WTC11 (cell line): ENCODE results near the gene PNISR. TPM values are rescaled to one million over a fixed set of nuclear protein-coding genes. Genes with fewer than 3 reads are reported as not detected.

Experiments
- ATAC-seq: fragments of 200-7000 bp; cut with Tn5 transposase; 2 replicates; pipeline ENCODE4 v1.10.0; 2021; ENCODE audit warnings: mild to moderate bottlenecking, moderate library complexity
- CTCF ChIA-PET: fragments of 300-600 bp; sonication (Branson Sonifier 250); formaldehyde crosslinking; loops from one replicate; lab custom pipeline; 2021; ENCODE audit warnings: antibody characterized with exemption; lab: Charles Lee
- POLR2A ChIA-PET: fragments of 350-600 bp; sonication (Branson Sonifier 250); formaldehyde crosslinking; loops from one replicate; lab custom pipeline; 2021; ENCODE audit warnings: antibody characterized with exemption; lab: Charles Lee
- DNase-seq: peaks from one replicate; pipeline ENCODE4 v3.0.0; 2021; ENCODE audit warnings: low spot score
- H3K27ac Mint-ChIP-seq: 2 replicates; pipeline ENCODE4 v1.8.0; 2021; ENCODE audit warnings: mixed read lengths
- H3K27me3 Mint-ChIP-seq: 2 replicates; pipeline ENCODE4 v1.8.0; 2021; ENCODE audit warnings: low read depth, mild to moderate bottlenecking, moderate library complexity, mixed read lengths
- H3K36me3 Mint-ChIP-seq: 2 replicates; pipeline ENCODE4 v1.8.0; 2021; ENCODE audit warnings: mixed read lengths
- H3K4me1 Mint-ChIP-seq: 2 replicates; pipeline ENCODE4 v1.8.0; 2022; ENCODE audit warnings: mixed read lengths
- H3K4me3 Mint-ChIP-seq: 2 replicates; pipeline ENCODE4 v1.8.0; 2021; ENCODE audit warnings: mild to moderate bottlenecking, moderate library complexity, mixed read lengths
- H3K9me3 Mint-ChIP-seq: 2 replicates; pipeline ENCODE4 v1.8.0; 2021; ENCODE audit warnings: mixed read lengths
- ATF1 ChIP-seq: sonication (generic); formaldehyde crosslinking; IDR thresholded peaks from 2 replicates; pipeline ENCODE4 v1.8.1; 2023; ENCODE audit warnings: mild to moderate bottlenecking, moderate library complexity, missing genetic modification reagents
- CREB1 ChIP-seq: sonication (generic); formaldehyde crosslinking; IDR thresholded peaks from 2 replicates; pipeline ENCODE4 v1.8.0; 2023; ENCODE audit warnings: mild to moderate bottlenecking, missing genetic modification reagents
- CREM ChIP-seq: sonication (generic); formaldehyde crosslinking; IDR thresholded peaks from 2 replicates; pipeline ENCODE4 v1.8.1; 2022; ENCODE audit warnings: mild to moderate bottlenecking, missing genetic modification reagents, moderate library complexity
- CTCF ChIP-seq: fragments of 200-600 bp; IDR thresholded peaks from 2 replicates; pipeline ENCODE4 v1.8.0; 2022; ENCODE audit warnings: antibody characterized with exemption
- EMX1 ChIP-seq: fragments of 250-450 bp; sonication (Bioruptor Pico); IDR thresholded peaks from 2 replicates; pipeline ENCODE4 v1.8.0; 2021; ENCODE audit warnings: mild to moderate bottlenecking
- FOXJ3 ChIP-seq: sonication (generic); formaldehyde crosslinking; IDR thresholded peaks from 2 replicates; pipeline ENCODE4 v1.9.0; 2021; ENCODE audit warnings: missing genetic modification reagents, mild to moderate bottlenecking, borderline replicate concordance
- FOXK1 ChIP-seq: sonication (generic); formaldehyde crosslinking; IDR thresholded peaks from 2 replicates; pipeline ENCODE4 v1.8.0; 2022; ENCODE audit warnings: mild to moderate bottlenecking, moderate library complexity, missing genetic modification reagents
- FOXP1 ChIP-seq: sonication (generic); formaldehyde crosslinking; IDR thresholded peaks from 2 replicates; pipeline ENCODE4 v1.8.0; 2022; ENCODE audit warnings: missing genetic modification reagents, mild to moderate bottlenecking, moderate library complexity, borderline replicate concordance
- GRHL2 ChIP-seq: fragments of 250-450 bp; sonication (Bioruptor Pico); IDR thresholded peaks from 2 replicates; pipeline ENCODE4 v1.8.0; 2022; ENCODE audit warnings: mild to moderate bottlenecking, moderate library complexity; ENCODE audit not compliant: insufficient replicate concordance, severe bottlenecking
- IRF2 ChIP-seq: sonication (generic); formaldehyde crosslinking; IDR thresholded peaks from 2 replicates; pipeline ENCODE4 v1.8.0; 2022; ENCODE audit warnings: low read depth, missing genetic modification reagents, borderline replicate concordance
- JAZF1 ChIP-seq: fragments of 250-450 bp; sonication (Bioruptor Pico); IDR thresholded peaks from 2 replicates; pipeline ENCODE4 v1.9.0; 2021; ENCODE audit warnings: moderate library complexity, mild to moderate bottlenecking, inconsistent platforms
- JUN ChIP-seq: sonication (generic); formaldehyde crosslinking; IDR thresholded peaks from 2 replicates; pipeline ENCODE4 v1.8.0; 2023; ENCODE audit warnings: mild to moderate bottlenecking, missing genetic modification reagents
- KAT7 ChIP-seq: sonication (generic); formaldehyde crosslinking; IDR thresholded peaks from 2 replicates; pipeline ENCODE4 v1.8.1; 2023; ENCODE audit warnings: missing genetic modification reagents, mild to moderate bottlenecking, borderline replicate concordance
- MXD4 ChIP-seq: fragments of 250-450 bp; sonication (Bioruptor Pico); IDR thresholded peaks from 2 replicates; pipeline ENCODE4 v1.8.0; 2021; ENCODE audit warnings: mild to moderate bottlenecking, moderate library complexity, borderline replicate concordance
- MYBL2 ChIP-seq: sonication (generic); formaldehyde crosslinking; IDR thresholded peaks from 2 replicates; pipeline ENCODE4 v1.8.1; 2023; ENCODE audit warnings: mild to moderate bottlenecking, moderate library complexity, missing genetic modification reagents
- NR1H2 ChIP-seq: sonication (generic); formaldehyde crosslinking; IDR thresholded peaks from 2 replicates; pipeline ENCODE4 v1.9.0; 2021; ENCODE audit warnings: mild to moderate bottlenecking, moderate library complexity, missing genetic modification reagents
- NR2C2 ChIP-seq: sonication (generic); formaldehyde crosslinking; IDR thresholded peaks from 2 replicates; pipeline ENCODE4 v1.8.0; 2022; ENCODE audit warnings: mild to moderate bottlenecking, missing genetic modification reagents
- PRRX2 ChIP-seq: fragments of 250-450 bp; sonication (Bioruptor Pico); IDR thresholded peaks from 2 replicates; pipeline ENCODE4 v1.8.0; 2021; ENCODE audit warnings: mild to moderate bottlenecking
- RELA ChIP-seq: sonication (generic); formaldehyde crosslinking; IDR thresholded peaks from 2 replicates; pipeline ENCODE4 v1.8.1; 2022; ENCODE audit warnings: missing genetic modification reagents, mild to moderate bottlenecking, borderline replicate concordance
- RORB ChIP-seq: fragments of 250-450 bp; sonication (Bioruptor Pico); IDR thresholded peaks from 2 replicates; pipeline ENCODE4 v1.9.0; 2021; ENCODE audit warnings: mild to moderate bottlenecking
- SMAD4 ChIP-seq: sonication (generic); formaldehyde crosslinking; IDR thresholded peaks from 2 replicates; pipeline ENCODE4 v1.8.0; 2022; ENCODE audit warnings: mild to moderate bottlenecking, missing genetic modification reagents
- TEAD4 ChIP-seq: sonication (generic); formaldehyde crosslinking; IDR thresholded peaks from 2 replicates; pipeline ENCODE4 v1.8.0; 2022; ENCODE audit warnings: mild to moderate bottlenecking, missing genetic modification reagents
- TP53 ChIP-seq: sonication (generic); formaldehyde crosslinking; IDR thresholded peaks from 2 replicates; pipeline ENCODE4 v1.8.1; 2023; ENCODE audit warnings: mild to moderate bottlenecking, missing genetic modification reagents
- ZBTB21 ChIP-seq: sonication (generic); formaldehyde crosslinking; IDR thresholded peaks from 2 replicates; pipeline ENCODE4 v1.8.1; 2023; ENCODE audit warnings: mild to moderate bottlenecking, missing genetic modification reagents, borderline replicate concordance
- ZBTB43 ChIP-seq: sonication (generic); formaldehyde crosslinking; IDR thresholded peaks from 2 replicates; pipeline ENCODE4 v1.8.1; 2023; ENCODE audit warnings: mild to moderate bottlenecking, missing genetic modification reagents
- ZMAT4 ChIP-seq: fragments of 250-450 bp; sonication (Bioruptor Pico); IDR thresholded peaks from 2 replicates; pipeline ENCODE4 v1.9.0; 2021; ENCODE audit warnings: mild to moderate bottlenecking
- ZNF416 ChIP-seq: fragments of 250-450 bp; sonication (Bioruptor Pico); IDR thresholded peaks from 2 replicates; pipeline ENCODE4 v1.9.0; 2021; ENCODE audit warnings: mild to moderate bottlenecking, inconsistent platforms
- ZNF512 ChIP-seq: sonication (generic); formaldehyde crosslinking; IDR thresholded peaks from 2 replicates; pipeline ENCODE4 v1.8.1; 2022; ENCODE audit warnings: missing genetic modification reagents, borderline replicate concordance
- total RNA-seq: library from RNA; stranded (reverse); gene quantifications from 3 replicates; pipeline ENCODE4 v1.2.3, GENCODE V29; 2021

Gene PNISR
- total RNA-seq, 1 experiment from 2014 or later, result 156 TPM

- TF ChIP-seq MYBL2 (CRISPR knock-in tag) (peak; percentile 35; the same call in 1 of the 2 replicates), FOXK1 (peak; percentile 95; the same call in 1 of the 2 replicates), ZNF416 (CRISPR knock-in tag) (no peak)
These were observed at the start of gene PNISR (continued) for GRCh38 chr6:99424761-99425646.

- no peak for ATAC-seq
- Mint-ChIP-seq H3K36me3 (peaks cover 27% of the 10 kb centered on the region), H3K4me1 (no peaks in the 10 kb centered on the region), H3K27ac (no peak overlapping the region), H3K9me3 (peaks cover 5% of the 10 kb centered on the region), H3K4me3 (no peak overlapping the region), H3K27me3 (no peaks in the 10 kb centered on the region)
- CTCF ChIA-PET, result no interaction called here
- POLR2A ChIA-PET, result no interaction called here
- no peak for DNase-seq
- TF ChIP-seq FOXP1 (CRISPR knock-in tag), result no peak
- no peak for TF ChIP-seq RELA (CRISPR knock-in tag)
- TF ChIP-seq ATF1 (CRISPR knock-in tag), result no peak
- no peak for TF ChIP-seq GRHL2 (CRISPR knock-in tag)
- TF ChIP-seq PRRX2 (CRISPR knock-in tag), result no peak
- TF ChIP-seq NR2C2 (CRISPR knock-in tag), result no peak
- TF ChIP-seq ZNF512 (CRISPR knock-in tag), result no peak
- no peak for TF ChIP-seq IRF2
These were observed 48.6 kb upstream of the PNISR start for GRCh38 chr6:99473730-99474129.

GRCh38 chr6:99471638-99472037 lies 46.5 kb upstream of the PNISR start:
- no peak for ATAC-seq
- Mint-ChIP-seq H3K27me3 (no peaks in the 10 kb centered on the region), H3K36me3 (peaks cover 19% of the 10 kb centered on the region), H3K27ac (peak overlapping the region; percentile 39; the same call in 1 of the 2 replicates), H3K9me3 (no peaks in the 10 kb centered on the region), H3K4me3 (no peak overlapping the region), H3K4me1 (no peaks in the 10 kb centered on the region)
- no peak for DNase-seq
- TF ChIP-seq MXD4 (CRISPR knock-in tag) (no peak), EMX1 (CRISPR knock-in tag) (no peak), CTCF (no peak), JAZF1 (CRISPR knock-in tag) (no peak), RORB (no peak), CREB1 (CRISPR knock-in tag) (no peak), ZBTB21 (CRISPR knock-in tag) (no peak), CREM (CRISPR knock-in tag) (no peak), NR1H2 (CRISPR knock-in tag) (no peak), TEAD4 (CRISPR knock-in tag) (no peak), FOXJ3 (CRISPR knock-in tag) (no peak), ZBTB43 (no peak), SMAD4 (CRISPR knock-in tag) (no peak), MYBL2 (CRISPR knock-in tag) (no peak), ZMAT4 (no peak), KAT7 (CRISPR knock-in tag) (no peak), JUN (no peak), TP53 (CRISPR knock-in tag) (no peak)
- ChIA-PET POLR2A (no interaction called here), CTCF (no interaction called here)
